ENCODE results near the gene UNC45A.

The UNC45A gene

GRCh38 chr15:90947577-90948357 lies 12.7 kb downstream of the UNC45A start:
- no peak for DNase-seq

- DNase-seq = no peak
Measured at GRCh38 chr15:90948506-90948905, 13.4 kb downstream of the UNC45A start.

- no peak for DNase-seq
Measured at GRCh38 chr15:90949979-90950675, 15.0 kb downstream of the UNC45A start.

DNA sequence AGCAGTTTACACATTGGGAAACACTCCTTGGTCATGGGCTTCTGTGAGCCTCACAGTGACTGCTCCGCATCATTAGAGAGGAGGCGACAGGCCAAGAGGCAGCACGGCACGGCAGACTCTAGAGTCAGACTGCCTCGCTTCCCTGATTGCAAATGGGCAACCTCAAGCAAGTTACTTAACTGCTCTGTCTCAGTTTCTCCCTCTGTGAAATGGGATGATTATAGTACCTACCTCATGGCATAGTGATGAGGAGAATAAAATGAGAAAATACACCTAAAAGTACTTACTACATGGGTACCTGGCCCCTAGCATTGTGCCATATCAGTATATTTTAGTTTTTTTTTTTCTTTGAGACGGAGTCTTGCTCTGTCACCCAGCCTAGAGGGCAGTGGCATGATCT lies 15.6 kb downstream of the UNC45A start:
- no peak for DNase-seq

- no peak for DNase-seq
Measured at GRCh38 chr15:90952901-90953677, 18.0 kb downstream of the UNC45A start.

- DNase-seq = no peak
Measured at GRCh38 chr15:90953947-90954711, 19.0 kb downstream of the UNC45A start.

GRCh38 chr15:90954712-90955623 lies 19.9 kb downstream of the UNC45A start, which contains the start of gene RCCD1:
RCCD1 (plus strand) TSS chr15:90954884; CDS start chr15:90956735, 1,851 bp downstream.
- peak; percentile 80 for DNase-seq

GRCh38 chr15:90955624-90956273 lies 20.7 kb downstream of the UNC45A start:
- DNase-seq = no peak

GRCh38 chr15:90956274-90957030 lies 21.4 kb downstream of the UNC45A start:
- no peak for DNase-seq

- DNase-seq = no peak
Measured at GRCh38 chr15:90957031-90957790, 22.1 kb downstream of the UNC45A start.

- no peak for DNase-seq
Measured at GRCh38 chr15:90957791-90958190, 22.7 kb downstream of the UNC45A start.

- no peak for DNase-seq
Measured at GRCh38 chr15:90959028-90959595, 24.0 kb downstream of the UNC45A start.

GRCh38 chr15:90959894-90960293 lies 24.8 kb downstream of the UNC45A start:
- no peak for DNase-seq

DNA sequence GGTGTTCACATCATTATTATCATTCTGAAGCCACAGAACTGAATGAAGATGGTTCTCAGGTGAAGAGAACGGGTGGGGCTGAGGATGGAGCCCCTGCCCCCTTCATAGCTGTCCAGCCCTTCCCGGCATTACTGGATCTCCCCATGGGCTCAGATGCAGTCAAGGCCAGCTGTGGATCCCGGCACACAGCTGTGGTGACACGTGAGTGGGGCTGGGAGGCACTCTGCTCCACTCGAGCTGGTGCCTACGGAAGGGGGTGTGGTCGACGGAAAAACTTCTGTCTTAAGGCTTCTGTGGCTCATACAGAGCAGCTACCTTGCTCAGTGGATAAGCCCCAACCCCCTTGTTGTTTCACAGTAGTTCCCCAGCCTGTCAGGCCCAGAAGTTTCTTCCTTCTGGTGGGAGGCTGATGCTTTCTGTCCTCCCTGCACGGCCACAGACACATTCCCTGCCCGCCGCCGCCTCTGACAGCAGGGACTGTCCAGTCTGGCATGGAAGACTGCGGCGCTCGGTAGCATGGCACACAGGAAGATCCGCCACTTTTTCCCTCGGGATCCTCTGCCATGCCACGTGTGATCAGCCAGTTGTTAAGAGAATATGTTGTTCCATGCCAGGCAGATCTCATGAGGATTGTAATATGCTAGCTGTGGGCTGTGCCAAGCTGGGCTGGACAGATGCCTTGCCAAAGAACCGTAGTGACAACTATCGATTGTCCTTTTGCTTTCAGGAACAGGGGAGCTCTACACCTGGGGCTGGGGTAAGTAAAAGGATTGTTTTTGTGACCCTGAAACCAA lies 25.4 kb downstream of the UNC45A start:
- DNase-seq = no peak

DNA sequence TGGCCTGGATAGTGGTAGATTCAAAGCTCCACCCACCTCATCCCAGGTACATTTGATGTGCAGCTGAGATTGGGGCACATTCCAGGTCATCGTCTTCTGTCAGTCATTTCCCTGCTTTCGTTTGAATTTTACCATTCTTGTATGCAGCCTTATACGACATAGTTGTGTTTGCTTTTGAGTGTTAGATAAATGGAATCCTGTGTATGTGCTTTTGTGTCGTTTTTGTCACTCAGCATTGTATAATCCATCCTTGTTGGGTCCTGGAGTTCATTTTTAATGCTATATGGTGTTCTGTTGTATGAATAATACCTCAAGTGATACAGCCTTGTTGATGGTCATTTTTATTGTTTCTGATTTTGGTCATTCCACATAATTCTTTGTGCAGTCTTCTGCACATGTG lies 26.9 kb downstream of the UNC45A start:
- no peak for DNase-seq

DNA sequence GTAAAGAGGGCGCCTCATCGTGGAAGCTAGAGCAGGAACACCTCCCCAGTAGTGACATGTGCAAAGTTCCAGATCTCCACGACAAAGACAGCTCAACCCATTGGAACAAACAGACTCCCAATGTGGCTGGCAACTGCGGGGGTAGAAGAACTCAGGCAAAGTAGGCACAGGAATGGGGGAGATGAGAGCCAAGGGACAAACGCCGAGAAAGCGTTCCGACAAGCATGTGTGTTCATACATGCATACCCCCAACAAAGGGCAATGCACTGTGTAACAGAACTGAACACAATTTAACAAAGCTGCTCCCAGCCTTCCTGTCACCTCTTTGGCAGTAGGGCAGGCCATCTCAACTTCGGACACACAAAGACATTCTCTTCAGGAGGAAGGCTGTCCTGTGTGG lies 31.2 kb downstream of the UNC45A start:
- no peak for DNase-seq

DNA sequence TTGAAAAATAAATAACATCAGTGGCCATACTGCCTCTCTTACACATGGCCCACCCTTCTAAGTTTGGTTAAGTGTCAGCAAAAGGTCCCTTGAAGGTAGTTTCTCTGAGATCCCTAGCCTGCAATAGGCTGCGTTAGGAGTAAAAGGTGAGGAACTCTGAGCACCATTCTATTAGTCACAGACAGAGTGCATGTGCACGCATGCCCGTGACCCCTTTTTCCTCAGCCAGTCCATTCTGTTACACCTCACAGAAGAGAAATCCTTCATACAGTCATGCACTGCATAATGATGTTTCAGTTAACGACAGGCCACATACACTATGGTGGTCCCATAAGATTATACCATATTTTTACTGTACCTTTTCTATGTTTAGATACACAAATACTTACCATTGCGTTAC lies 32.1 kb downstream of the UNC45A start:
- no peak for DNase-seq

- DNase-seq = no peak
Measured at GRCh38 chr15:90968434-90968833, 33.3 kb downstream of the UNC45A start.

Measured in NCI-H1436 treated with DMSO at 0.1 percent for 48 hours (cell line).